NCI-H524 treated with DMSO at 0.1 percent for 48 hours (cell line): Measurements from ENCODE around the gene SNX32.

Source experiments
- DNase-seq: peaks from one replicate; lab custom pipeline; 2025; lab: John Stamatoyannopoulos, UW

Gene SNX32

GRCh38 chr11:65797711-65798110 is 36.1 kb upstream of the SNX32 start:
- DNase-seq: no peak

GRCh38 chr11:65798882-65799281 is 34.9 kb upstream of the SNX32 start:
- DNase-seq: no peak

- DNase-seq: no peak
Observed at GRCh38 chr11:65801153-65801987, 32.4 kb upstream of the SNX32 start.

GRCh38 chr11:65802841-65803240 is 30.9 kb upstream of the SNX32 start:
- no peak for DNase-seq

- no peak for DNase-seq
Observed at GRCh38 chr11:65803797-65804492, 29.8 kb upstream of the SNX32 start.

GRCh38 chr11:65806979-65807378 is 26.8 kb upstream of the SNX32 start:
- DNase-seq: no peak

GRCh38 chr11:65808744-65809341 is 24.9 kb upstream of the SNX32 start:
- DNase-seq: no peak

- no peak for DNase-seq
Observed at GRCh38 chr11:65809496-65809895, 24.3 kb upstream of the SNX32 start.

GRCh38 chr11:65810046-65810868 is 23.5 kb upstream of the SNX32 start:
- DNase-seq: no peak

GRCh38 chr11:65811764-65812475 is 21.8 kb upstream of the SNX32 start:
- peak; percentile 11 for DNase-seq

- DNase-seq: no peak
Observed at GRCh38 chr11:65814131-65814985, 19.4 kb upstream of the SNX32 start.

GRCh38 chr11:65814986-65815565 is 18.7 kb upstream of the SNX32 start:
- DNase-seq: no peak

GRCh38 chr11:65816696-65817095 is 17.1 kb upstream of the SNX32 start:
- DNase-seq: no peak

GRCh38 chr11:65817312-65817834 is 16.4 kb upstream of the SNX32 start:
- no peak for DNase-seq

- peak; percentile 34 for DNase-seq
Observed at GRCh38 chr11:65817835-65818680, 15.7 kb upstream of the SNX32 start.

- no peak for DNase-seq
Observed at GRCh38 chr11:65821107-65821506, 12.7 kb upstream of the SNX32 start.

GRCh38 chr11:65822776-65823528 is 10.8 kb upstream of the SNX32 start:
- no peak for DNase-seq
